LNCaP clone FGC (cell line): ENCODE results near the gene GNAO1.
"Not testable (repeated sequence)": the region's sequence is repeated elsewhere in the genome, so short reads cannot be mapped to it uniquely, and the experiment has no call there.

ENCODE experiments used
- DNase-seq: peaks from one replicate; pipeline ENCODE4 v3.0.0-alpha.2; 2011; ENCODE audit warnings: low read depth
- H3K4me3 ChIP-seq: 2 replicates; pipeline ENCODE4 v1.5.1; 2011; ENCODE audit warnings: mild to moderate bottlenecking, low read depth, low read length, control low read depth
- TF ChIP-seq, protein P1 (sequence below): IDR thresholded peaks from 2 replicates; pipeline ENCODE4 v1.5.1; 2012; ENCODE audit warnings: mild to moderate bottlenecking; ENCODE audit not compliant: control insufficient read depth, insufficient read depth; ENCODE audit errors: extremely low read depth

GNAO1 gene

DNA sequence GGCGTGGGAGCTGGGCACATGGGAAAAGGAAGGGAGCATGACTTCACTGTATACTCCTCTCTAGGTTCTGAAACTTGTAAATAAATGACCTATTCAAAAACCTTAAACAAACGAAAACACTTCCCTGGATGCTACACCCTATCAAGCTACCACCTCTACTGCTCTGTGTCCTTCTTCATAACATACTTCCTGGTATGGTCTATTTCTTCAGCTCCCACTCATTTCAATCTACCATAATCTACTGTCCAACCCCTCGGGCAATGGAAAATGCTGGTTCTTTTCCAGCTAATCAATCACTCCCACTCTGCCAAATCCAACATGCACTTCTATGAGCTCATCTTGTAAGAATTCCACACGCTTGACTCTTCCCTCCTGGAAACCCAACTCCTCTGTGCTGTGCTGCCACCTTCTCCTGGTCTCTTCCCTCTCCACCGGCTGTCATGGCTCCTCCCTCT, 191.6 kb downstream of the GNAO1 start:
- DNase-seq: no peak
- TF ChIP-seq, protein P1, sequence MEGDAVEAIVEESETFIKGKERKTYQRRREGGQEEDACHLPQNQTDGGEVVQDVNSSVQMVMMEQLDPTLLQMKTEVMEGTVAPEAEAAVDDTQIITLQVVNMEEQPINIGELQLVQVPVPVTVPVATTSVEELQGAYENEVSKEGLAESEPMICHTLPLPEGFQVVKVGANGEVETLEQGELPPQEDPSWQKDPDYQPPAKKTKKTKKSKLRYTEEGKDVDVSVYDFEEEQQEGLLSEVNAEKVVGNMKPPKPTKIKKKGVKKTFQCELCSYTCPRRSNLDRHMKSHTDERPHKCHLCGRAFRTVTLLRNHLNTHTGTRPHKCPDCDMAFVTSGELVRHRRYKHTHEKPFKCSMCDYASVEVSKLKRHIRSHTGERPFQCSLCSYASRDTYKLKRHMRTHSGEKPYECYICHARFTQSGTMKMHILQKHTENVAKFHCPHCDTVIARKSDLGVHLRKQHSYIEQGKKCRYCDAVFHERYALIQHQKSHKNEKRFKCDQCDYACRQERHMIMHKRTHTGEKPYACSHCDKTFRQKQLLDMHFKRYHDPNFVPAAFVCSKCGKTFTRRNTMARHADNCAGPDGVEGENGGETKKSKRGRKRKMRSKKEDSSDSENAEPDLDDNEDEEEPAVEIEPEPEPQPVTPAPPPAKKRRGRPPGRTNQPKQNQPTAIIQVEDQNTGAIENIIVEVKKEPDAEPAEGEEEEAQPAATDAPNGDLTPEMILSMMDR: no peak
- no peak overlapping the region for H3K4me3 ChIP-seq

DNA sequence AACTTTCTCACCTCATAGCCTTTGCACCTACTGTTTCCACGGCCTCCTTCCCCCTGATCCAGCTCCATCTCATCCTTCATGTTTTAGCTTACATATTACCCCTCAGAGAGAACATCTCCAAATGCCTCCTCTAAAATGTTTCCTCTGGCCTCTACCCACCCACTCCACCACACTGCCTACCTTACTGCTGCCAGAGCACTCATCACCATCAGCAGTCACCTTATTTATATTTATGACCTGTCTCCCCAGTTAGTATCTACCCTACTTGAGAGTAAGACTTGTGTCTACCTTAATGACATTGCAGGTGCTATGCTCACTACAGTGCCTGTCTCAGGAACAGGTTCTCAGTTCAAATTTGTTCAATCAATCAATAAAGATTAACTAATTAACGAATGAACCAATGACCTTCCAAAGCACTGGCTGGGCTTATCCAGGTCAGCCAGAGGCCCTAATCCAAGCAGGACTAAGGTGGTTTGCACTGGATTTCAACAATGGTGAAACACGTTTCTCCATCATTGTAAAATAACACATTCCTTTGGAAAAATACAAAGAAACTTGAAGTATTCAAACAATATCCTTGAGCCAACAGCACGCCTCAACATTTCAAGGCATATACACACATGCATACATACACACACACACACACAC, 192.9 kb downstream of the GNAO1 start:
- TF ChIP-seq, protein P1: no peak
- DNase-seq: no peak
- H3K4me3 ChIP-seq: no peak overlapping the region

DNA sequence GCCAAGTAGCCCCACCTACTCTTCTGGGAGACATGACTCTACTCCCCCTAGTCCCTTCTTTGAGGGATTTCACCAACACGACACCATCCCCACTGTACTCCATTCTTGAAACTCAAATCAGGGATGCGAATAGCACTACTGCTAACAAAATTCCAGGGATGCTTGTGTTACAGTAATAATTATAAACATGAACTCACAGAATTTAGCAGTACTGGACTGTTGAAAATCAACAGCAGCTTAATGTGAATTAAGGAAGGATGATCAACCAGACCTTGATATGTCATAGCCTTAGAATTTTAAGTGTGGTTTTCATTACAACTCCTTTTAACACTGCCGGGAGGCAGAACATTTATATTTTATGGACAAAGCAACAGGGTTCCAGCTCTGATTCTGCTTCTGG, 196.1 kb downstream of the GNAO1 start:
- DNase-seq: no peak
- TF ChIP-seq, protein P1: no peak
- H3K4me3 ChIP-seq: no peak overlapping the region

- no peak overlapping the region for H3K4me3 ChIP-seq
- no peak for DNase-seq
- TF ChIP-seq, protein P1: no peak
Measured at GRCh38 chr16:56388209-56388608, 196.9 kb downstream of the GNAO1 start.

GRCh38 chr16:56389554-56389953, 198.3 kb downstream of the GNAO1 start:
- H3K4me3 ChIP-seq: no peak overlapping the region
- TF ChIP-seq, protein P1: no peak
- no peak for DNase-seq

DNA sequence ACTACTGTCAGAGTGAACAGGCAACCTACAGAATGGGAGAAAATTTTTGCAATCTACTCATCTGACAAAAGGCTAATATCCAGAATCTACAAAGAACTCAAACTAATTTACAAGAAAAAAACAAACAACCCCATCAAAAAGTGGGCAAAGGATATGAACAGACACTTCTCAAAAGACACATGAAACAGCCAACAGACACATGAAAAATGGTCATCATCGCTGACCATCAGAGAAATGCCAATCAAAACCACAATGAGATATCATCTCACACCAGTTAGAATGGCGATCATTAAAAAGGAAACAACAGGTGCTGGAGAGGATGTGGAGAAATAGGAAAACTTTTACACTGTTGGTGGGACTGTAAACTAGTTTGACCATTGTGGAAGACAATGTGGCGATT, 205.4 kb downstream of the GNAO1 start:
- not testable (repeated sequence) for DNase-seq, H3K4me3 ChIP-seq

DNA sequence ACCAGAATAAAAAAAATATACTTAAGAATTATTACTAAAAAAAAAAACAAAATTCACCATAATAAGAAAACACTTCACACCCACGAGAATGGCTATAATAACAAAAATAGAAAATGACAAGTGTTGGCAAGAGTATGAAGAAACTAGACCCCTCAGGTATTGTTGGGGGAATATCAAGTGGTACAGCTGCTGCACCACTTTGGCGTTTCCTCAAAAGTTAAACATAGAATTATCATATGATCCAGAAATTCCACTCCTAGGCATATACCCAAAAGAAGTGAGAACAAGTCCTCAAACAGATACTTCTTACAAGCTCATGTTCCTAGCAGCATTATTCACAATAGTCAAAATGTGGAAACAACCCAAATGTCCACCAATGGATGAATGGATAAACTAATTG, 207.8 kb downstream of the GNAO1 start:
- TF ChIP-seq, protein P1: no peak
- DNase-seq: no peak
- no peak overlapping the region for H3K4me3 ChIP-seq
